GM19240 (cell line): Measurements from ENCODE around the gene CLEC11A.
A peak's percentile ranks its signal among the peaks of the same experiment; 100 is the strongest.

Experiments used
- DNase-seq: peaks from one replicate; pipeline ENCODE4 v3.0.0; 2011; ENCODE audit warnings: low spot score; ENCODE audit not compliant: insufficient read length

The CLEC11A gene

DNA sequence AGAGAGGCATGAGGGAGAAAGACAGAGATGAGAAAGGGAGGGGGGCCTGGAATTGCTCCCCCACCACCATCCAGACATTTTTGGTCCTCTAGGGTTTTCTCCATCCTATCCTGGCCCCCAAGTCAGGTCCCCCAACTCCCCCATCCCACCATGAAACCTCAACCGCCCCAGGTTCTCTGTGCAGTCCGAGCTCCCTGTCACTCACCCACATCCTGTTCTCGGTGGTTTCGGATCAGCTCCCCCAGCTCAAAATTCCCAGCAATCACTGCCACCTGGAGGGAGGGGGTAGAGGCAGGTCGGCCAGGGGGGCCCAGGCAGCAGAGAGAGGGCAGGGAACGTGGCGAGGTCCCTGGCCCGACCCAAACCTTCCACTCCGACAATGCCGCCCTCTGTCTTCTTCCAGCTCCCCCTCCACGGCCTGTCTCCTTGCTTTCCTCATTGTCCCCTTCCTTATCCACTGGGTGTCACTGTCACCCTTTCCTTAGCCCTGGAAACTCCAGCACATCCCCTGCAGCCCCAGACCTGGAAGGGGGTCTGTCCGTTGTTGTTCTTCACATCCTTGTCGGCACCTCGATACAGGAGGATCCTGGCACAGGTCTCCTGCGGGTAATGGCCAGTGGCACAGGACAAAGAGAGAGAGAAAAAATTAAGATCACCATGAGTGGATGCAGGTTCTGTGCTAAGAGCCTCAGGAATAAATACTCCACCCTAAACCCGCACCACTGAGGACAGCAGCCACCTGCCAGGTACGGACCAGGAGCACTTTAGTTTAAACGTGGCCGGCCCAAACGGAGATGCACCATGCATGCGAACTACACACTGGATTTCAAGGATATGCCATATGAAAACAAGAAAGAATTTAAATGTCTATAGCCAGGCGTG lies 19.0 kb upstream of the CLEC11A start:
- no peak for DNase-seq

GRCh38 chr19:50705422-50706019 lies 17.6 kb upstream of the CLEC11A start:
- peak; percentile 78 for DNase-seq

DNA sequence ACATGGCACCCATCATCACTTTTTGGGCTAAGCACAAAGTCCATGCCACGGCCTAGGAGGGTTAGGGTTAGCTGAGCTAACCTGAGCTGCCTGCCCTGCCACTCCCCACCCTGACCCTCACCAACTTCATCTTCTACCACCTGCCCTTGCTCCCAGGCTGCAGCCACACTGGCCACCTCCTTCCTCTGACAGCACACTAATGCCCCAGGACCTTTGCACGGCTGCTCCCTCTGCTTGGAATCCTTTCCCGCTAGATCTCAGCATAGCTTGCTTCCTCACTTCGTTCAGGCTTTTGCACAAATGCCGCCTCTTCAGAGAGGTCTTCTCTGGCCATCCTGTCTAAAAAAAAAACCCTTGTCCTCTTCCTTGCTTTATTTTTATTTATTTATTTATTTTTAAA lies 16.8 kb upstream of the CLEC11A start:
- no peak for DNase-seq

- DNase-seq = no peak
Observed at GRCh38 chr19:50708179-50708879, 14.8 kb upstream of the CLEC11A start.

GRCh38 chr19:50710094-50710493 lies 13.1 kb upstream of the CLEC11A start:
- DNase-seq = no peak

GRCh38 chr19:50710612-50711011 lies 12.6 kb upstream of the CLEC11A start:
- no peak for DNase-seq

GRCh38 chr19:50711196-50711595 lies 12.0 kb upstream of the CLEC11A start:
- DNase-seq = no peak

DNA sequence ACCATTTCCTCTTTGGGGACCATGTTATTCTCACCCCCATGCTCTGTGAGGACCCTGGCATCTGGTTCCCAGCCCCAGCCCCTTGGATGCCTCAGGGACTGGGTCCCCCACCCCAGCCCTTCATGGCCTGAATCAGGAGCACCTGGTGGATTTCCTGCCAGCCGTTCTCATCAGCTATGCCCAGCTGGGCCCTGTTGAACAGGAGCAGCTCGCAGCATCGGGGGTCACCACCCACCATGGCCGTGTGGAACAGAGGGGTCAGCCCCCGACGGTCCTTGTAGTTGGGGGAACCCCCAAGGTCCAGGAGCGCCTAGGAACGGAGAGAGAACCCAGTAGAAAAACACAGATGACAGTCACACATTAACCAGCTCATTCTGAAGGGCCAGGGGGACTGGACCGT lies 11.4 kb upstream of the CLEC11A start:
- no peak for DNase-seq

DNA sequence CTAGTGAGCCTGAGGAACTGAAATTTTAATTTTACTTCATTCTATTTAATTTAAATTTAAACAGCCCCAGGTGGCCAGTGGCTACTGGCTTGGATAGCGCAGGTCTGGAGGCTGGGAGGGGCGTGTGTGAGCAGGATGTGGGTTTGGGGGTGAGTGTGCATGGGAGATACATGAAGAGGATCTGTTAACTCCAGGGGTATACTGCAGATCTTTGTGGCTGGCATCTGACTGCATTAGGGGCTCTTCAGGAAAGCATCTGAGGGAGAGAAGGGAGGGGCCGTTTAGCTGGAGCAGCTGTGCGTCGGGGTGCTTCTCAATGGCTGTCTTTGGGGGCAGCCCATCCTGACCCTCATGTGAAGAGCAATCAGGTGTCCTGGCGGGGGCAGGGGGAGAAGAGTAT lies 10.3 kb upstream of the CLEC11A start:
- no peak for DNase-seq

DNA sequence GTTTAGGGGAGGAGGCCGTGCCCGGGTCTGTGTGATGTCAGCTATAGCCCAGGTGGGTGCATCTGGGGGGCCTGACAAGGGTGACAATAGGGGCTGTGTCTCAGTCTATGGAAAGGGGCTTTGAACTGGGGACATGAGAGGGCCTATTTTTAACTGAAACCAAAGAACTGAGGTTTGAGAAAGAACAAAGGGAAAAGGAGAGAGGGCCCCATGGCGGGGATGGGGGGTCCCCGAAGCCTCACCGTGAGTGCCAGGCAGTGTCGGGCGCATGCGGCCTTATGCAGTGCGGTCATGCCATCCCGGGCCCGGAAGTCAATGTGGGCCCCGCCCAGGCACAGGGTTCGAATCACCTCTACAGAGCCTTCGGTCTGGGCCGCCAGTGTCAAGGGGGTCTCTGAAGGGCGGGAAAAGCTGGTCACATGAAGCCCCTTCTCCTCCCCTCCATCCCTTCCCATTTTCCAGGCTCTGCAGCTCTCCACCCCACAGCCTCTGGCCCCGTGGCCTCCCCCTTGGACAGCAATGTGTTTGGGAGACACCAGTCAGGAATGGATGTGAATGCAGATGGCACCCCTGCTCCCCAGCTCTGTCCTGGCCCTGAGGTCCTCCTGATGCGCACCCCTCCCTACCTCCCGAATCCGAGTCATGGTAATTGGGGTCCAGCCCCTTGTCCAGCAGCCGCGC lies 9.5 kb upstream of the CLEC11A start:
- DNase-seq = no peak

- no peak for DNase-seq
Observed at GRCh38 chr19:50716178-50717025, 6.8 kb upstream of the CLEC11A start.

DNA sequence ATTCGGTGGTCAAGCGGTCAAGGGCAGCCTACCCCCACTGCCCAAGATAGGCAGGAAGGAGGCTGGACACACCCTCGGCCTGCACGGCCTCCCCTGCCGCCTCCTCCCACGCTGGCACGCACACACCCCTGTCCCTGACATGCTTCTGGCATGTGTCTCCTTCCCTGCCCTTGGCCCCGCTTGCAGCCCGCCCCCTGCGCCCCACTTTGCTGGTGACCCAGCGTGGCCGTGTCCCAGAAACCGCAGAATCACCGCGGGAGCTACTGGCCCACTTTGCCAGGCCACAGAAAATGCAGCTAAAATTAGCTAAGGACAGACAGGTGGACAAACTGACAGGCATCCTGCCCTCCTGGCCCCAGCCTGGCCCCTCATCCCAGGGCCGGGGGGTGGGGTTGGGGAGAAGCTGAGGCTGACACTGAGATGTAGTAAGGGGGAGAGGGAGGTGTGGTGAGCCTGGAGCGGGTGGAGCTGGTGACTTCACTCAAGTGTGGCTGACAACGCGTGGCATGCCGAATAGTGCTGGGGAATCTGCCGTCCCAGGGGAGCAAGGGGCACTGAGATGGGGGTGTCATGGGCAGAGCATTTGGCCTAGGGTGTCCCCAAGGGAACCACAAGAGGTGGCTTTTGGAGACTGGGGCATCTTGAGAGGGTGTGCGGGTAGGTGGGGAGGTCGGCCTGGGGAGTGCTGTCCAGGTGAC lies 6.0 kb upstream of the CLEC11A start:
- DNase-seq = no peak

GRCh38 chr19:50717891-50718254 lies 5.3 kb upstream of the CLEC11A start:
- DNase-seq = no peak

DNA sequence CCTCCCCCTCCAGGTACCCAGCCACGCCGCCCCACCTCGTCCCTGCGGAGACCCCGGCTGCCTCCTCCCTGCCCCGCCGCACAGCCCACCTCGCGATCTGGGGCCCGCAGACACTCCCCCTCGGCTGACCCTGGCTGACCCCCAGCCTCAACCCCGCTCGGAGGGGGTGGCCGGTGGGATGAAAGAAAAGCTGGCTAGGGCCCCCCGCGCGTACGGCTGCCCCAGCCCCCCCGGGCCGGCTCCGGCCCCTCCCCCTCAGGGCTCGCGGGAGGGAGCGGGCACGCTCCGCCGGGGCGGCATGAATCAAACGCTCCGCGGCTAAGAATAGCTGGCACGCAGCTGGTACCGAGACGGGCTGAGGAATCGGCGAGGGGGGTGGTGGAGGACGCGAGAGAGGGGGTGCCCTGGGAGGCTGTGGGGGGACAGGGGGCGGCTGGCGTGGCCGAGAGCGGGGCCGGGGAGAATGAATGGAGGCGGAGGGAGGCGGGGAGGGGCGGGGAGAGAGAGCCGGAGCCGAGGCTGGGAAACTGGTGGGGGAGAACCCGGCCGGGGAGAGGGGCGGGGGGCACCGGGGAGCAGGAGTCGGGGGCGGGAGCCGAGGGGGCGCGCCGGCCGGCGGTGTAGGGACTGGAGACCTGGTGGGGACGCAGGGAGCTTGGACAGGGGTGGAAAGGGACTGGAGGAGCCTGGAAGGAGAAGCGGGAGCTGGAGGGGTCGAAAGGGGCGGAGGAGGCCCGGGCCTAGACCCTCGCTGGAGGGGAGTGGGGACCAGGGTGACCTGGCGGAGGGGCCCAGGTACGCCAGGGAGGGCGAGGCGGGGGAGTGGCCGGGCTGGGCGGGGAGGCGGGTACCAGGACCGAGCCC lies 4.7 kb upstream of the CLEC11A start:
- no peak for DNase-seq

DNA sequence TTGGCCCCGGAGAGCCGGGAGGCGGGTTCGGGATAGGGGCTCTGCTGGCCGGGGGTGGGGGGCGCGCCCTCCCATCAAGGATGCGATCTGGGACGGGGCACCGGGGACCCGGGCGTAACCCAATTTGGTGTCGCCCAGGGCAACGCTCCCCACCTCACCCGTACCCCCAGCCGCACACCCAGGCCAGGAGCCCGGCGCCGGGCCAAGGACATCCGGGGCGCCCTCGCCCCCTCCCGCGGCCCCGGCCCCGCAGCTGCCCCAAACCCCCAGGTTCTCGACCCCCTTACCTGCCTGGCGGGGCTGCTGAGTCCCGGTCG lies 4.1 kb upstream of the CLEC11A start:
- no peak for DNase-seq

GRCh38 chr19:50719566-50719965 lies 3.6 kb upstream of the CLEC11A start, which contains the start of gene SHANK1:
Gene SHANK1 (minus strand): TSS chr19:50719802. CDS start chr19:50716919, 2,883 bp downstream.
- DNase-seq = no peak

- no peak for DNase-seq
Observed at GRCh38 chr19:50720181-50720920, 2.8 kb upstream of the CLEC11A start.

DNA sequence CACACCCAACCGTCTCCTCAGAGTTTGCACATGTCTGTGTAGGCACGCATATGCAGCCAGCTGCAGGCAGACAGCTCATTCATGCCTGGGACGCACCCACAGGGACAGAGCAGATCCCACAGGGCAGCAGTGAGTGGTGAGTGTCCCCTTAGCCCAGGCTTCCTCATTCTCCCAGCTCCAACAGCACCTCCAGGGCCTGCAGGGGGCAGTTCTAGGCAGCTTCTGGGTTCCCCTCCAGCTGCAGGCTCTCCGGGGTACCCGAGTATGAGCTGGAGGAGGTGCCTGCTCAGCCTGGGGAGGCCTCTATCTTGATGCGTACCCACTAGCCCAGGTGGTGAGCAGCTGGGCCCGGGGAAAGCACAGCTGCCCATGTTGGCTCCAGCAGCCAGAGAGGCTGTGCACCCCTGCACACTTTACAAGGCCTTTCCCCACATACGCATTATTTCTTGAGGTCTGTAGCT lies 2.2 kb upstream of the CLEC11A start:
- no peak for DNase-seq
